ENCODE measurements around the gene DUSP14.
A peak's percentile ranks its signal among the peaks of the same experiment; 100 is the strongest.
"Not testable (repeated sequence)": the region's sequence is repeated elsewhere in the genome, so short reads cannot be mapped to it uniquely, and the experiment has no call there.

The DUSP14 gene

GRCh38 chr17:37485938-37486570 lies 3.6 kb upstream of the DUSP14 start:
- DNase-seq, result no peak

DNA sequence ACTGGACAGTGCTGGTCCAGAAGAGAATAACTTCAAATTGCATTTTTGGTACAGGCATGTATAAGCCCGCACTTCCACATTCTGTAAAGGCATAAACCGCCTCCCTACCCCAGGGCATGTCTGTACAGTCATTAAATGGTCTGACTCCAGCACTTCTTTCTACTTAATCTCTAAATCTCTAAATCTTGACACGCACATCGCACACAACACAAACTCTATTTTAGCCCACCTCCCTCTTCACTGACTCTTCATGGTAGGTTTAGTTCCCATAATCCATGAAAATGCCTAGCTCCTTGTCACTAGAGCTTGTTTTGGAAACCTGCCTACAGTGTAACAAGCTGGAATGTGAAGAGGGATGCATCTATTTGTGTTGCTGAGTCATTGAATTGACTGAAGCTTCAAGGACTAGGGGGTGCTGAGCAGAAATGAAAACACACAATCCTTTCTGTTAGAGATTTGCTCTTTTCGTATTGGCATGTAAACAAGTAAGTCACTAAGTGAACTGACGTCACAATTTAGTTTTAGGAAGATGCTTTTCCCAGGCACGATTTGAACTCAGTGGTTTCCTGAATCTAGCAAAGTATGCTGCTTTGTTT lies 1.6 kb upstream of the DUSP14 start:
- peak; percentile 45 for DNase-seq

- peak; percentile 45 for DNase-seq
These were observed 989 bp upstream of the DUSP14 start for GRCh38 chr17:37488607-37489196.

- DNase-seq, result peak; percentile 80
These were observed 414 bp downstream of the DUSP14 start for GRCh38 chr17:37490022-37490587.

DNA sequence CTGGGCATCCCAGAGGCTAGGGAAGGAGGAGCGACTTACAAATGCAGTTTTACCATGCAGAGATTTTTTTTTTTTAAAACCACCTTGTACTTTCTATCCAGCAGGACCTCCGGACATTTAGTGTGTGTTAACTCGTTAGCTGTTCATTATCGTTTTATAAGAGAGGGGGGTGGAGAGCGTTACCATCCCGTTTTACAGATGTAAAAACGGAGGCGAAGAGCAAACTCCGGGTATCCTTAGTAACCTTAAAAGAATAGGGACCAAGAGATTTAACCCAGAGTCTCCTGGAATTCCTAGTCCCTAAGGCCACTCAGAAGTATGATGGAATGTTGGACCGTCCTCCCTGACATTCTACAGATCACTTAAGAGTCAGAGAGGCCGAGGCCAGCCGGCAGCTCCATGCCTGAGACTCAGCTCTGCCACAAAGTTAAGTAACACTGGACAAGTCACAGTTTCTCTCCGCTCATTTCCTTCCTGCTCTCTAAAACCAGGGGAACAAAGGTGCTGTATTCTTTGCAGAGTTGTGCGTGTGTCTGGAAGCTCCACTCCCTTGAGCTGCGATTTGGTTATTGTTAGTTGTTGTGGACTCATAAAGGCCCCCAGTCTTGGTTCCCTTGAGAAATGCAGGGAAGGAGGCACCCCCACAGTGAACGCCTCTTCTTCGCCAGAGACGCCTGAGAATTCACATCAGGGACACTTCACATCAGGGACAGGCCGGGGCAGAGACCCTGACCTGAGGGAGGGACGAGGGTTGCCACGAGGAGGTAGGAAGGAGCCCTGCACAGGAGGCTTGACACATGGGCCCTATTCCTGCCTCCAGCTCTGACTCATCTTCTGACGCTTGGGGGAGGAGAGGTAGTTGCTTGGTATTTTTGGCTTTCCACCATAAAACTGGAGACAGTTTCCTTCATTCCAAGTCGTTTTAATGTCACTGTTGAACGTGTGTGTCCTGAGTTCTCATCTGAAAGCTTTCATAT lies 1.2 kb downstream of the DUSP14 start:
- DNase-seq, result peak; percentile 50

DNA sequence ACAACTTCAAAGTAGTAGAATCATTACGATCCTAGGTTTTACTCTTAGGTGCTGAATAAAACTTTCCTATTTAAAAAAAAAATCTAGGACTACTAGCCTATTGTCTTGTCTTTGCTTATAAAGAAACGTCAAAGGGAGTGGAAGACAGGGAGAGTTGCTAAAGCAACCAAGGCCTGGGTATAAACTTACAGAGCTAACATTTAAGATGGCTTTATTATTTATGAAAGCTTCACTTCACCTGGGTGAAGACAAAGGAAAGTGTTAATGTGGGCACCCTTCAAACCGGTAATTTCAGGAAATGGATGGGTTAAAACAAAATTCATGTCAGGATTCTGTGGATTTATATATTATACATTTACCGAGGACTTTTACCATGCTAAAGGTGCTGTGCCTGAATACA lies 2.5 kb downstream of the DUSP14 start:
- DNase-seq, result no peak

- DNase-seq, result no peak
These were observed 3.7 kb downstream of the DUSP14 start for GRCh38 chr17:37493249-37494027.

GRCh38 chr17:37494401-37494831 lies 4.7 kb downstream of the DUSP14 start:
- DNase-seq, result no peak

DNA sequence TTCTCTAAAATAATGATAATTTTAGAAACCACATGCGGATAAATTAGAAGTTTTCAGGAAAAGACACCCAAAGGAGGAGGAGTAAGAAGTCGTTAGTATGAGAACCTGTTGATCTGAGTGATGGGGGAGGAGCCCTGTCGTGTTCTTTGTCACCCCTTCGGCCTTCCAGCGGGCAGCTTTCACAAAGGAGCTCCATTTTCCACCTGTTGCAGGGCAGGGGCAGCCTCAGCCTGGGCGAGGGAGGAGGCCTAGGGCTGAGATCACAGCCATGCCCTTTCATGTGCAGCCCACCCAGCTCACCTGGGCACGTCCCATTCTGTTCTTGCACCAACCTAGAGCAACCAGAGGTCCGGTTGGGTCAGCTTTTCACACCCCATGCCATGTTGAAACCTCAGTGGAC lies 5.3 kb downstream of the DUSP14 start:
- DNase-seq, result no peak

DNA sequence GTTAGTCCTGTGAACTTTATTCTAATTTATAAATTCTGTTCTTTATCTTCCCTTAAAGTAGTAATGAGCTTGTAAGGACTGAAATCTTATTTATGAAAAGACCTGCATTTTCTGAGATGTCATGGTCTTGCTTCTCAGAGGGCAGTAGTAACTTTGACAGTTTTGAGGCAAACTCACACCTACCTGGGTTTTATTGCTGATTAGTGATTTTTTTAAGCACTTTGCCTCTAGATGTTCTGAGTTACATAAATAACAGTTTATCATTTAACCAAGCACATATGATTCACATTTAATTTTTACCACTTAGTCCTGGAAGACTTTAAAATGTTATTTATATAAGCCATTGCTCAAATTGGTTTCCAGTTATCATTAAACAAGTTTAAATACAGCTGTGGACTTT lies 10.7 kb downstream of the DUSP14 start:
- no peak for DNase-seq

- no peak for DNase-seq
These were observed 12.6 kb downstream of the DUSP14 start for GRCh38 chr17:37502009-37502936.

GRCh38 chr17:37503148-37503547 lies 13.5 kb downstream of the DUSP14 start:
- DNase-seq, result no peak

- DNase-seq, result no peak
These were observed 15.6 kb downstream of the DUSP14 start for GRCh38 chr17:37505333-37505732.

DNA sequence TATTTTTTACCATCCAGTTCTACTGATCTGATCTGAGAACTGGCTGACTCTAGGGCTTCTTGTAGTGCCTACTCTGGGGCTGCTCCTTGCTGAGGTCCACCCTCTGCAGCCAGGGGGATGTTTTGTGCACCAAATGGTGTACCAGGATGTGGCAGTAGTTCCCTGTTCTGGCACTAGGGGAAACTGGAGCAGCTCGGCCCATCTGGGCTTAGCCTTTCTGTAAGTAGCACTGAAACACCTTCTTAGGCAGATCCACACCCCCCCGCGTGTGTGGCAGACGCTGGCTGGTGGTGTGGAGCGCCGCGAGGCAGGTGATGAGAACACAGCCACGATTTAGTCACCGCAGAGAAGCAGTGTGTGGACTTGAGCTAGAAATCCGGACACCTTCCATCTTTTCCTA lies 17.0 kb downstream of the DUSP14 start:
- DNase-seq, result no peak

GRCh38 chr17:37507111-37507510 lies 17.4 kb downstream of the DUSP14 start:
- no peak for DNase-seq

DNA sequence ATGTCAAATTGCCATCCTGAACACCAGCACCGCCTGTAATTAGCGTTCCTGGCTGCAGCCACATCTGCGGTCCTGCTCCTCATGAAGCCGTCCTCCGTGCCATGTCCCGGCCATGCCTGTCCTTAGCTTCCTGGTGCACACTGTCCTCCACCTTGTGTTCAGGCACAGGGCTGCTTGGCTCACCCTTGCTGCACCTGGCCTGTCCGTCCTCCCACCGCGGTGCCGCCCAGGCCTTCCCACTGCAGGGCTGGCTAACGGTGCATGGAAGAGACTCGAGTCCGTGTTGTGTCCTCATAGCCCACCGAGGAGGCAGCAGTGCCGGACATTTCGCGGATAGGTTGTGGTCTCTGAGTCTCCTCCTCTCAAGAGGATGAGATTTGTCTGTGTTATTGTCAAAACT lies 20.4 kb downstream of the DUSP14 start:
- DNase-seq, result no peak

- DNase-seq, result not testable (repeated sequence)
These were observed 22.0 kb downstream of the DUSP14 start for GRCh38 chr17:37511642-37512041.

GRCh38 chr17:37512442-37513068 lies 22.9 kb downstream of the DUSP14 start:
- no peak for DNase-seq

DNA sequence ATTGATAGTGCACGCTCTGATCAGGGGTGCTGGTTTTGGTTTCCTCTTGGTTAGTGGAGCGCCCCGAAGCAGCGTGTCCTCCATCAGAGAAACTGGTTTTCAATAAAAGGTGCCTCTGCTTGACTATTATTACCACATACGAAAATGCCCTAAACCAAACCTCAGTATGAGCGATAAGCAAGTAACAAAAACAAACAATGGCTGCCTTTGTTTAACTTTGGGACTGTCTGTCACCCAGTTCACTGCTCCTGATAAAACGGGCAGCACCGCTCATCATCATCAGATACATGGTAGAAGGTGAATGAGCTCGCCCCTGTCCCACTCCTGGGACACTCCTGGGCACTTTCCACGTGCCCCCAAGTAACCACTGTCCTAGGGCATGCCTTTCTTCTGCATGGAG lies 24.0 kb downstream of the DUSP14 start:
- no peak for DNase-seq

DNA sequence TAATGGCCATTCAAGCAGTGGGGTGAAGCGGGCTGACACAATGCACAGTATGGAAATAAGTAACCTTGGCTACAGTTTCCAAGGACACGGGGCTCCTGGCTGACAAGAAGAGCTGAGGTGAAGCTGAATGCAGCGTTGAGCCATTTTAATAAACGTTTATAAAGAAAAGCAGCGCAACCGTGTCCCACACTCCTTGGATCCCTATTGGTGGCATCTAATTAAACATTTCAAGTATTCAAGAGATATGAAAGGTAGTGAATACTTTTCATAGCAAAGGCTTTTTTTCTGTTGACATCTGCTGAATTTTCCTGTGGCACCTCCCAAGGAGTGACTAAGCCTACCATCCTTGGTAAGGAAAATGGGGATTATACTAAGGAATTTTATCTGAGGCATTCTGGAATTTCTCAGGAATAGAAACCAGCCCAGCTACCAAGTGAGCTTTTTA lies 26.5 kb downstream of the DUSP14 start:
- no peak for DNase-seq

All from right forelimb (tissue), 1 donor.